ENCODE results near the gene GINS2.

DNA sequence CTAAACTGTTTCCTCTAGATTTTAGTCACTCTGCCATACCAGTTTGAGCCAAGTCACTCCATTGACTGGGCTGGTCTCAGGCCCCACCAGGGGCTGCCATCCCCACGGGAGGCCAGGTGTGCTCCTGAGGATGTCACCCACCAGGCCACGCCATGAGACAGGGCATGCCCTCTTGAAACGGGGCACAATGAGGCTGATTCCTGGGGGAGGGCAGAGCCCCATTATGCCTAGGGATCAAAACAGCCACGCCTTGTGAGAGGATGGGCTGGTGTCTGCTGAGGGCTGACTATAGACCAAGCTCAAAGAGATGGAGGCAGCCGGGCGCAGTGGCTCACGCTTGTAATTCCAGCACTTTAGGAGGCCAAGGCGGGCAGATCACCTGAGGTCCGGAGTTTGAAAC is 21.5 kb downstream of the GINS2 start:
- TF ChIP-seq, protein P1, sequence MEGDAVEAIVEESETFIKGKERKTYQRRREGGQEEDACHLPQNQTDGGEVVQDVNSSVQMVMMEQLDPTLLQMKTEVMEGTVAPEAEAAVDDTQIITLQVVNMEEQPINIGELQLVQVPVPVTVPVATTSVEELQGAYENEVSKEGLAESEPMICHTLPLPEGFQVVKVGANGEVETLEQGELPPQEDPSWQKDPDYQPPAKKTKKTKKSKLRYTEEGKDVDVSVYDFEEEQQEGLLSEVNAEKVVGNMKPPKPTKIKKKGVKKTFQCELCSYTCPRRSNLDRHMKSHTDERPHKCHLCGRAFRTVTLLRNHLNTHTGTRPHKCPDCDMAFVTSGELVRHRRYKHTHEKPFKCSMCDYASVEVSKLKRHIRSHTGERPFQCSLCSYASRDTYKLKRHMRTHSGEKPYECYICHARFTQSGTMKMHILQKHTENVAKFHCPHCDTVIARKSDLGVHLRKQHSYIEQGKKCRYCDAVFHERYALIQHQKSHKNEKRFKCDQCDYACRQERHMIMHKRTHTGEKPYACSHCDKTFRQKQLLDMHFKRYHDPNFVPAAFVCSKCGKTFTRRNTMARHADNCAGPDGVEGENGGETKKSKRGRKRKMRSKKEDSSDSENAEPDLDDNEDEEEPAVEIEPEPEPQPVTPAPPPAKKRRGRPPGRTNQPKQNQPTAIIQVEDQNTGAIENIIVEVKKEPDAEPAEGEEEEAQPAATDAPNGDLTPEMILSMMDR (IDR thresholded peaks at IDR 0.05): no peak
- no peak for TF ChIP-seq POLR2A (IDR thresholded peaks at IDR 0.05)
- TF ChIP-seq EP300 (IDR thresholded peaks at IDR 0.05): no peak

All from suprapubic skin (tissue), 3 donors.